Stimulated activated naive CD4-positive, alpha-beta T cell (primary cell): ENCODE data around the gene KLHL21.
"Not testable (repeated sequence)": the region's sequence is repeated elsewhere in the genome, so short reads cannot be mapped to it uniquely, and the experiment has no call there.

ENCODE experiments used
- DNase-seq, 6 experiments: peaks; one replicate each; lab custom pipeline; 2025; lab: John Stamatoyannopoulos, UW

KLHL21 gene

DNA sequence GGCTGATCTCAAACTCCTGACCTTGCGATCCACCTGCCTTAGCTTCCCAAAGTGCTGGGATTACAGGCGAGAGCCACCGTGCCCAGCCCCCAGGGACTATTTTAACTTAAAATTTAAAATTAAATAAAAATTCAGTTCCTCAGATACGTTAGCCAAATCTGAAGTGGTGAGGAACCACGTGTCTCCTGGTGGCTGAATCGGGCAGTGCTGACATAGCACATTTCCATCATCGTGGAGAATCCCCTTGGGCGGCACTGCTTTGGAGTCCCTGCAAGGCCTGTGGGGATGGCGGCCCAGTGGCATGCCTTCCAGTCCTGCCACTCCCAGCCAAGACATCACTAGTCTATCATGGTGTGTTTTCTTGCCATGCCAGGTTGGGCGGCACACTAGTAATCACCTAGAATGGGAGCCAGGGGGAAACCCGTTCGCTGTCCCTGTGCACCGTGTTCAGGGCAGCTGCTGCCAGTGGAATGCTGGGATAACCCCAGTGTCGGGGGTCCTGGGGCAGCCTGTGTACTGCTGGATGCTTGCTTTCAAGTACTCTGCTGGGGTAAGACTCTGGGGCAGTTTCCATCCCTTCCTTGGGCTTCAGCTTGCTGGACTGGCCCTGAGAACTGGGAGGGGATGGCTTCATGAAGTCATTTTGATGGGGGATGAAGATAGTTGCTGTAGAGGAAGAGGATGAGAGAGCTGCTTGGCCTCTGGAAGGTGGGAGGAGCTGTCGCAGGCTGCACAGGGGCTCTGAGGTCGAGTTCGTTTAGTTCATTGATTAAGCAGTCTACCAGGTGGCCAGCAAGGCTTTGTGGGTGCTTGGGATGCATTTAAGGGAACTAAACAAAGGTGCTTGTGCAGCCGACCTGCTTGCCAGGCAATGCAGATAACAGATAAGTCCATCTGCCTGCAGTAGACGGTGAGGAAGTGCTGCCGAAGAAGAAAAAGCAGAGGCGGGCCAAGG is 18.3 kb downstream of the KLHL21 start:
- no peak for DNase-seq

DNA sequence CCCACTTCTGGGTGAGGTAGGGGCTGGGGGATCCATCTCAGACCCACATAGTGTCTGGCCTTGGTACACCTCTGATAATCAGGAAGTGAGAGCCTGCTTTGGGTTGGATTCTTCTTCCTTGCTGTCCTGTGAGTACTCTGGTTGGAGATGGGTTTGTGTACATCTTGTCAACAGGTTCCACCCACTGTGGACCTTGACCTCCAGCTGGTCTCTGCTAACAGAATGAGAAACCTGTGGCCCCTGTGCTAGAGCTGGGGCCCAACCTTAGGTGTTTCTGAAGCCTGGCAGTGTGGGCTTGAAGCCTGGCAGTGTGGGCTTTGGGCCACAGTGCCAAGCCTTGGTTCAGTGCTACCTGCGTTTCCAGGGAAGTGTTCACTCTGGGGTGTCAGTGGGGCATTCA is 20.3 kb downstream of the KLHL21 start:
- no peak for DNase-seq

DNA sequence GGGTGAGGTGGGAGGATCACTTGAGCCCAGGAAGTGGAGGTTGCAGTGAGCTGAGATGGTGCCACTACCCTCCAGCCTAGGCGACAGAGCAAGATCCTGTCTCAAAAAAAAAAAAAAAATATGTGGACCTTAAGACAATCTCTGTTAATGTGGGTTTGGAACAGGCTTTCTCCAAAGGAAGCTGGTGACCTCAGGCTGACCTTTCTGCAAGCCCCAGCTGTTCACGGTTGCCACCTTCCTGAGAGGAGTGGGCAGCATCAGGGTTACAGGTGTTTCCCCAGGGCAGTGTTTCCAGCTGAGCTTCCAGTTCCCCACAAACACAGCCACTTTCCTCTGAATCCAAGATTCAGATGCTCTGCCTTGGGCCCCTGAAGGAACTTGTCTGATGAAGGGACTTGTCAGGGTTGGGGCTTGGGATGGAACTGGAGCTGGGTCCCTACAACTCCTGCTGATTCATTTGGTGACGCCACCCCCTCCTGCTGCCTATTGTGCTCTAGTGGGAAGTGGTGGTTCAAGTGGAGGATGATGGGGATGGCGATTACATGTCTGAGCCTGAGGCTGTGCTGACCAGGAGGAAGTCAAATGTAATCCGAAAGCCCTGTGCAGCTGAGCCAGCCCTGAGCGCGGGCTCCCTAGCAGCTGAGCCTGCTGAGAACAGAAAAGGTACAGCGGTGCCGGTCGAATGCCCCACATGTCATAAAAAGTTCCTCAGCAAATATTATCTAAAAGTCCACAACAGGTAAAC is 20.9 kb downstream of the KLHL21 start:
- no peak for DNase-seq

DNA sequence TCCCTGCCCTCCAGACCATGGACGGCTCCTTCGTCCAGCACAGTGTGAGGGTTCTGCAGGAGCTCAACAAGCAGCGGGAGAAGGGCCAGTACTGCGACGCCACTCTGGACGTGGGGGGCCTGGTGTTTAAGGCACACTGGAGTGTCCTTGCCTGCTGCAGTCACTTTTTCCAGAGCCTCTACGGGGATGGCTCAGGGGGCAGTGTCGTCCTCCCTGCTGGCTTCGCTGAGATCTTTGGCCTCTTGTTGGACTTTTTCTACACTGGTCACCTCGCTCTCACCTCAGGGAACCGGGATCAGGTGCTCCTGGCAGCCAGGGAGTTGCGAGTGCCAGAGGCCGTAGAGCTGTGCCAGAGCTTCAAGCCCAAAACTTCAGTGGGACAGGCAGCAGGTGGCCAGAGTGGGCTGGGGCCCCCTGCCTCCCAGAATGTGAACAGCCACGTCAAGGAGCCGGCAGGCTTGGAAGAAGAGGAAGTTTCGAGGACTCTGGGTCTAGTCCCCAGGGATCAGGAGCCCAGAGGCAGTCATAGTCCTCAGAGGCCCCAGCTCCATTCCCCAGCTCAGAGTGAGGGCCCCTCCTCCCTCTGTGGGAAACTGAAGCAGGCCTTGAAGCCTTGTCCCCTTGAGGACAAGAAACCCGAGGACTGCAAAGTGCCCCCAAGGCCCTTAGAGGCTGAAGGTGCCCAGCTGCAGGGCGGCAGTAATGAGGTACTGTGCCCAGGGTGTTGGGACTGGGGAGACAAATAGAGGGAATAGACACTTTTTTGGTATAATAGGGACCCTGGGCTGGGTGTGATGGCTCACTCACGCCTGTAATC is 21.9 kb downstream of the KLHL21 start:
- peak in 1 of 6 experiments; percentile 16 for DNase-seq

DNA sequence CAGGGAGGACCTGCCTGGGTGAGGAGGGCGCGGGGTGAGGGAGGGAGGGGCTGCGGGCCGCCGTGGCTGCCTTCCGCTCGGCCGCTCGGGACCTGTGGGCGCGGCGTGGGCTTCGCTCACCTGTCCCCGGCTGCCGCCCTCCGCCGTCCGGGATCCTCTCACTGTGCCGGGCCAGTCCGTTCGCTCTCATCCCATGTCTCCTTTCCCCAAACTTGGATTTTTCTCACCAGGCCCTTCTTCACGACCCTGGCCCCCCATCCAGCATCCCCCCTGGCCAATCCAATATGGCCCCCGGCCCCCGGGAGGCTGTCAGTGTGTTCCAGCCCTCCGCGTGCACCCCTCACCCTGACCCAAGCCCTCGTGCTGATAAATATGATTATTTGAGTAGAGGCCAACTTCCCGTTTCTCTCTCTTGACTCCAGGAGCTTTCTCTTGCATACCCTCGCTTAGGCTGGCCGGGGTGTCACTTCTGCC is 22.5 kb downstream of the KLHL21 start:
- no peak for DNase-seq

DNA sequence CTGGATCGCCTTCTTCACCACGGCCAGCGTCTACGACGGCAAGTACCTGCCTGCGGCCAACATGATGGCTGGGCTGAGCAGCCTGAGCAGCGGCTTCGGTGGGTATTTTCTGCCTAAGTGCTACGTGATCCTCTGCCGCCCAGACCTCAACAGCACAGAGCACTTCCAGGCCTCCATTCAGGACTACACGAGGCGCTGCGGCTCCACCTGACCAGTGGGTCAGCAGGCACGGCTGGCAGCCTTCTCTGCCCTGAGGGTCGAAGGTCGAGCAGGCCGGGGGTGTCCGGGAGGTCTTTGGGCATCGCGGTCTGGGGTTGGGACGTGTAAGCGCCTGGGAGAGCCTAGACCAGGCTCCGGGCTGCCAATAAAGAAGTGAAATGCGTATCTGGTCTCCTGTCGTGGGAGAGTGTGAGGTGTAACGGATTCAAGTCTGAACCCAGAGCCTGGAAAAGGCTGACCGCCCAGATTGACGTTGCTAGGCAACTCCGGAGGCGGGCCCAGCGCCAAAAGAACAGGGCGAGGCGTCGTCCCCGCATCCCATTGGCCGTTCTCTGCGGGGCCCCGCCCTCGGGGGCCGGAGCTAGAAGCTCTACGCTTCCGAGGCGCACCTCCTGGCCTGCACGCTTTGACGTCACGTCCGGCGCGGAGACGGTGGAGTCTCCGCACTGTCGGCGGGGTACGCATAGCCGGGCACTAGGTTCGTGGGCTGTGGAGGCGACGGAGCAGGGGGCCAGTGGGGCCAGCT is 23.1 kb downstream of the KLHL21 start, which contains the start of gene ZBTB48:
TSS of gene ZBTB48 (plus strand) at position 621 of the 745 bp plus-strand sequence. CDS start 616 bp downstream, outside the sequence.
- DNase-seq = peak; percentile 91 to 97 (median 92)

DNA sequence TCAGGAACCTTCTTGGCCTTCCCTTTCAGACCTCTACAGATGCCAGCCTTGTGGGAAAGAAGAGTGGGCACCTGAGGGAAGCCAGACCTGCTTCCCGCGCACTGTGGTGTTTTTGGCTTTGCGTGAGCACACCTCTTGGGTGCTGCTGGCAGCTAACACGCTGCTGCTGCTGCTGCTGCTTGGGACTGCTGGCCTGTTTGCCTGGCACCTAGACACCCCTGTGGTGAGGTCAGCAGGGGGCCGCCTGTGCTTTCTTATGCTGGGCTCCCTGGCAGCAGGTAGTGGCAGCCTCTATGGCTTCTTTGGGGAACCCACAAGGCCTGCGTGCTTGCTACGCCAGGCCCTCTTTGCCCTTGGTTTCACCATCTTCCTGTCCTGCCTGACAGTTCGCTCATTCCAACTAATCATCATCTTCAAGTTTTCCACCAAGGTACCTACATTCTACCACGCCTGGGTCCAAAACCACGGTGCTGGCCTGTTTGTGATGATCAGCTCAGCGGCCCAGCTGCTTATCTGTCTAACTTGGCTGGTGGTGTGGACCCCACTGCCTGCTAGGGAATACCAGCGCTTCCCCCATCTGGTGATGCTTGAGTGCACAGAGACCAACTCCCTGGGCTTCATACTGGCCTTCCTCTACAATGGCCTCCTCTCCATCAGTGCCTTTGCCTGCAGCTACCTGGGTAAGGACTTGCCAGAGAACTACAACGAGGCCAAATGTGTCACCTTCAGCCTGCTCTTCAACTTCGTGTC is 23.9 kb downstream of the KLHL21 start:
- DNase-seq = no peak

DNA sequence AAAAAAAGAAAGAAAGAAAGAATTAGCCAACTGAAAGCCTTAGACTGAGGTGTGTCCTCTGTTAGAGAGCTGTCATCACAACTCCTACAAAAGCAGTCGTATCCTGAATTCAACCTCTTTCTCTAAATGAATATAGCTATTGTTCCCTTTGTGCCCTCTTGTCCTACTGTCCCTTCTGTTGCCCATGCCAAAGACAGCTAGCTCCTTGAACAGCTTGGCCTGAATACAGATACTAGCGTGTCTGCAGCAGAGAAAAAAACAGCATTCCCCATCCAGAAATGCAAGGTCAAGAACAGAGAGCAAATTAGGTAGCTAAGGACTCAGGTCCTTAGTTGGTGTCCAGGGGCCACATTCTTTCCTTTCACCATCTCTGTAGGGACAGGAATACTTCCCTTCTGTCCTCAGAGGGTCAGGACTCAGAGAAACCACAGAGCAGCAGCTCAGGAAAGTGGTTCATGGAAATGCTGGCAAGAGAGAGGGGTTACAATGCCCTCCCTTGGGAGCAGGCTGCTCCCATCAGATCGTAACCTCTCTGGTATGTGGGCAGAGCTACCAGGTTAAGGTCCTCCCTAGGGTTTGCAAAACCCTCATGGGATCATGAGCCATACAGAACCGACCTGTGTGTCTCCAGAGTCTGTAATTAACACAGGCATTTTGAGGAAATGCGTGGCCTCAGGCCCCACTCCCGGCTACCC is 24.7 kb downstream of the KLHL21 start:
- no peak for DNase-seq

DNA sequence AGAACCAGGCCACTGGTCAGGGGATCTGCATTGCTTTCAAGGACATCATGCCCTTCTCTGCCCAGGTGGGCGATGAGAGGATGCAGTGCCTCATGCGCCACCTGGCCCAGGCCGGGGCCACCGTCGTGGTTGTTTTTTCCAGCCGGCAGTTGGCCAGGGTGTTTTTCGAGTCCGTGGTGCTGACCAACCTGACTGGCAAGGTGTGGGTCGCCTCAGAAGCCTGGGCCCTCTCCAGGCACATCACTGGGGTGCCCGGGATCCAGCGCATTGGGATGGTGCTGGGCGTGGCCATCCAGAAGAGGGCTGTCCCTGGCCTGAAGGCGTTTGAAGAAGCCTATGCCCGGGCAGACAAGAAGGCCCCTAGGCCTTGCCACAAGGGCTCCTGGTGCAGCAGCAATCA is 27.9 kb downstream of the KLHL21 start:
- no peak for DNase-seq

DNA sequence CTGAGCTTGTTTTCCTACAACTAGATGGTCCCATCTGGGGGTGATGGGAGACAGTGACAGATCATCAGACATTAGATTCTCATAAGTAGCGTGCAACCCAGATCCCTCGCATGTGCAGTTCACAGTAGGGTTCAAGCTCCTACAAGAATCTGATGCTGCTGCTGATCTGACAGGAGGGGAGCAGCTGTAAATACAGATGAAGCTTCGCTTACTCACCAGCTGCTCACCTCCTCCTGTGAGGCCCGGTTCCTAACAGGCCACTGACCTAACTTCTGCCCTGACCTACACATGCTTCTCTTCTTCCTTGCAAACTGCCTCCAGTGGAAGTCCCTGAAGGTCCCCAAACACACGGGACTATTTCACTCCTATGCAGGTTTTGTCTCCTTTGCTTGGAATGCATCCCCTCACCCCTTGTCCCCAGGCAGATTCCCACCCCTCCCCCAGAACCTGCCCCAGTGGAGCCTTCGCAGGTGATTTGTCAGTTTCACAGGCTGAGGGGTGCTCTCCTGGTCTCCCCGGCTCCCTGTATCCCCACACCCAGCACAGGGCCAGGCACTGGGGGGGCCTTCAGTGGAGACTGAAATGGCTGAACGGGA is 28.5 kb downstream of the KLHL21 start:
- no peak for DNase-seq

DNA sequence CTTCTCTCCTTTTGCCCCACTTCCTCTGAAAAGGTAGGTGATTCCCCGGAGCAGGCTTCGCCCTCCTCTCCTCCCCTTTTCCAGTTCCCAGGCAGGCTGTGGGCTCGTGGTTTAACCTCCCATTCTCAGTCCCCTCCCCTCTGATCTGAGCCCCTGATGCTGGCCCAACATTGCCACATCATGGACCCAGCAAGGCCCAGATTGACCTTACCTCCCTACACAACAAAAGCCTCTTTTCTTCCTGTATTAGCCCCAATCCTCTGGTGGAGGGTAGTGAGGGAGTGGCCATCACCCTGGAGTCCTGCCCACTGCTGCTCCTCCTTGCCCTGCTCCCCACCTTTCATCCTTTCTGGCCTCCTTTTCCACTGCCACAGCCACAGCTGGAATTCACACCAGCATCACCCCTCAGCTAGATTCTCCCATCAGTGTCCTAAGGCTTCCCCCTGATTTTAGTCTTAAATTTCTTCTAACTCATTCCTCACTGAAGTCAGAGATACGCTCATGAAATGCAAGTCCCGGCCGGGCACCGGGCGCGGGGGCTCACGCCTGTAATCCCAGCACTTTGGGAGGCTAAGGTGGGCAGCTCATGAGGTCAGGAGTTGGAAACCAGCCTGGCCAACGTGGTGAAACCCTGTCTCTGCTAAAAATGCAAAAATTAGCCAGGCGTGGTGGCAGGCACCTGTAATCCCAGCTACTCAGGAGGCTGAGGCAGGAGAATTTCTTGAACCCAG is 29.9 kb downstream of the KLHL21 start:
- DNase-seq = no peak

DNA sequence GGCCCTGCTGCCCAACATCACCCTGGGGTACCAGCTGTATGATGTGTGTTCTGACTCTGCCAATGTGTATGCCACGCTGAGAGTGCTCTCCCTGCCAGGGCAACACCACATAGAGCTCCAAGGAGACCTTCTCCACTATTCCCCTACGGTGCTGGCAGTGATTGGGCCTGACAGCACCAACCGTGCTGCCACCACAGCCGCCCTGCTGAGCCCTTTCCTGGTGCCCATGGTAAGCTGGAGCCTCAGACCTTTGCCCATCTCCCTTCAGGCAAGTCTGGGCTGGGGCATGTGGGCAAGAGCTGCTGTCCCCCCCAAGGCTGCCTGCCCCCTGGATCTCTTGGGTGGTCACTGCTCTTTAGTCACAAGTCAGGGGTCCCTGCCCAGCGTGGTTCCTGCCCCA is 31.7 kb downstream of the KLHL21 start:
- DNase-seq = no peak

DNA sequence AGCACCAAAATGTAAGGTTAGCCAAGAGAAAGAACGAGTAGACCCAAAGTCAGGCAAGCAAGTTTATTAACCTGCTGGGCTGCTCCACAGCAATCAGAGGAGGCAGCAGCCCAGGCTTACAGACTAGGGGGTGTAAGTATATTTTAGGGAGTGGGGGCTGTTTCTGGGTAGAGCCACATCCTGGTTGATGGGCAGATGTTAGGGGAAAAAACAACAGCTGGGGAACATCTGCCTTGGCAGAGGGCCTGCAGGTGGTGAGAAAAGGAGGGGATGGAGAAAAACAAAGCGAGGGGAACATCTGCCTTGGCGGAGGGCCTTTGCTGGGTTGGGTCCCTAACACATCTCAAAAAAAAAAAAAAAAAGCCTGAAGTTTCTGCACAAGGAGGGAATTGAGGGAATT is 32.6 kb downstream of the KLHL21 start:
- no peak for DNase-seq

DNA sequence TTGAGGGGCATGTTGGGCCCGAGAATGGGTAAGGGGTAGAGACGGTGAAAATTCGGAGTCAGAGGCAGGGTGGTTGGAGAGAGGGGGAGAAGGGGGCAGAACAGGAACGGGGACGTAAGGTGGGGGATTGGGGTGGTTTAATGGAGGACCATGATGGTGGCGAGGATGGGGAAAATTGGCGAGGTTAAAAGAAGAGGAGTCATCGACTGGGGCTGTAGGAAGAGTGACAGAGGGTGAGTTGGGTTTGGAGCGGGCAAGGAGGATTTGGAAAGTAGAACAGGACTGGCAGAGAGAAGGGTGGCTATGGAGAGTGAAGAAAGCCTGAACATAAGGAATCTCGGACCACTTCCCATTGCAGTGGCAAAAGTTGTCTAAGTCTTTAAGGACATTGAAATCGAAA is 33.6 kb downstream of the KLHL21 start:
- no peak for DNase-seq

DNA sequence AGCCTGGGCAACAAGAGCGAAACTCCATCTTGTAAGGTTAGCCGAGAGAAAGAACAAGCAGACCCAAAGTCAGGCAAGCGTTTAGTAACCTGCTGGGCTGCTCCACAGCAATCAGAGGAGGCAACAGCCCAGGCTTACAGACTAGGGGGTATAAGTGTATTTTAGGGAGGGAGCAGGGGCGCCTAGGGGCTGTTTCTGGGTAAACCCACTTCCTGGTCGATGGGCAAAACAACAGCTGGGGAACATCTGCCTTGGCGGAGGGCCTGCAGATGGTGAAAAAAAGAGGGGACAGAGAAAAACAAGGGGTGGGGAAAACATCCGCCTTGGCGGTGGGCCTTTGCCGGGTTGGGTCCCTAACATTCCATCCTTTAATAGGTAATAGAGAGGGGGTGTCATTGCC is 42.4 kb downstream of the KLHL21 start:
- DNase-seq = no peak

DNA sequence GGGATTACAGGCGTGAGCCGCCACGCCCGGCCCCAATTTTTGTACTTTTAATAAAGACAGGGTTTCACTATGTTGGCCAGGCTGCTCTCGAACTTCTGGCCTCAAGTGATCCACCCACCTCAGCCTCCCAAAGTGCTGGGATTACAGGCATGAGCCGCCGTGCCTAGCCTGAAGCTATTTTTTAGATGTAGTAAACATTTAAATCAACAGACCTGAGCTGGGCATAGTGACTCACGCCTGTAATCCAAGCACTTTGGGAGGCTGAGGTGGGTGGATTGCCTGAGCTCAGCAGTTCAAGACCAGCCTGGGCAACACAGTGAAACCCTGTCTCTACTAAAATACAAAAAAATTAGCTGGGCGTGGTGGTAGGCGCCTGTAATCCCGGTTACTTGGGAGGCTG is 43.5 kb downstream of the KLHL21 start:
- not testable (repeated sequence) for DNase-seq

DNA sequence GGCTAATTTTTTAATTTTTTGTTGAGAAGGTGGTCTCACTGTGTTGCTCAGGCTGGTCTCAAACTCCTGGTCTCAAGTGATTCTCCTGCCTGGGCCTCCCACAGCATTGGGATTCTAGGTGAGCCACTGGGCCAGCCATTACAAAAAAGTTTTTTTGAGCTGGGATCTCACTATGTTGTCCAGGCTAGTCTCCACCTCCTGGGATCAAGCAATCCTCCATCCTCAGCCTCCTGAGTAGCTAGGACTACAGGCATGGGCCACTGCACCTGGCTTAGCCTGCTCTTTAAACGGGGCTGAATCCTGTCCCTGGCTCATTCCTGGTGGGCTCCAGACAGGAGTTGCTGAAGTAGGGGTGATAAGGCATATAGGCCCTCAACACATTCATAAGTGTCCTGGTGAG is 45.1 kb downstream of the KLHL21 start:
- no peak for DNase-seq

DNA sequence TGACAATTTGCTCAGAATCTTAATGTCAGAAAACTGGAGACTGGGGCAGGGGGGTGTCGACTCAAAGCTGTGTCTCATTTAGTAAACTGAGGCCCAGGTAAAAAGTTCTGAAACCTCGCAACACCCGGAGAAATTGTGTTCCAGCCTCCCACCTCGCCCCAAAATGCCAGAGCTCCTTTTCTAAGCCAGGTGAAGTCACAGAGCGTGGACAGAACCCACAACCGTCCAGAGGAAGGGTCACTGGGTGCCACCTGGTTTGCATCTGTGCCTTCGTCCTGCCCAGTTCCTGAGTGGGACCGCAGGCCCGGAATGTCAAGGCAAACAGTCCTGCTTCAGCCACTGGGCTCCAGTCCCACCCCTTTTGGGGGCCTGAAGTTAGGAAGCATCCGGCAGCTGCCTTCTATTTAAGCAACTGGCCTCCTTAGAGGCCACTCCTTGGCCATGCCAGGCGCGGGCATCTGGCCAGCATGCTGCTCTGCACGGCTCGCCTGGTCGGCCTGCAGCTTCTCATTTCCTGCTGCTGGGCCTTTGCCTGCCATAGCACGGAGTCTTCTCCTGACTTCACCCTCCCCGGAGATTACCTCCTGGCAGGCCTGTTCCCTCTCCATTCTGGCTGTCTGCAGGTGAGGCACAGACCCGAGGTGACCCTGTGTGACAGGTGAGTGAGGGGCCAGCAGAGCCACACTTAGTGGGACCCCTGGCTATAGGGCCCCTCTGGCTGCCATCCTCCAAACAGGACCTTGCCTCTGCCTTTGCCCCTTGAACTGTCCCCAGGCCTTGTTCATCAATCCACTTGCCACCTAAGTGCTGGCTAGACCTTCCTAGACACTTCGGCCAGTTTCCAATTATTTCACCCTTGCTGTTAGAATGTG is 47.5 kb downstream of the KLHL21 start, which contains the start of gene TAS1R1:
TSS of gene TAS1R1 (plus strand) at position 401 of the 872 bp plus-strand sequence. CDS start at position 468, 67 bp downstream.
- no peak for DNase-seq
